Adrenal gland (tissue), 5 donors: ENCODE data around the gene NUDT22.

Source experiments
- POLR2A ChIP-seq, 2 donors: fragments of 450-650 bp; IDR thresholded peaks; one replicate each; pipeline ENCODE4 v1.6.1; 2017; ENCODE audit warnings: antibody characterized with exemption in 2 of 2, mild to moderate bottlenecking in 2 of 2, moderate library complexity in 1 of 2
- TF ChIP-seq, protein P1 (sequence below), 6 experiments: fragments of 450-650 bp in 4 of 6; fragments of 200-600 bp in 2 of 6; sonication (generic) in 1 of 6; IDR thresholded peaks; 1 replicate in 5 of 6; 2 replicates in 1 of 6; pipeline versions ENCODE4 v1.5.1 to v1.8.0; 2016 to 2021; ENCODE audit warnings: antibody characterized with exemption in 6 of 6, mild to moderate bottlenecking in 2 of 6, moderate library complexity in 1 of 6
- donor health status: DM: no; HTN: no; CAD: no.

DNA sequence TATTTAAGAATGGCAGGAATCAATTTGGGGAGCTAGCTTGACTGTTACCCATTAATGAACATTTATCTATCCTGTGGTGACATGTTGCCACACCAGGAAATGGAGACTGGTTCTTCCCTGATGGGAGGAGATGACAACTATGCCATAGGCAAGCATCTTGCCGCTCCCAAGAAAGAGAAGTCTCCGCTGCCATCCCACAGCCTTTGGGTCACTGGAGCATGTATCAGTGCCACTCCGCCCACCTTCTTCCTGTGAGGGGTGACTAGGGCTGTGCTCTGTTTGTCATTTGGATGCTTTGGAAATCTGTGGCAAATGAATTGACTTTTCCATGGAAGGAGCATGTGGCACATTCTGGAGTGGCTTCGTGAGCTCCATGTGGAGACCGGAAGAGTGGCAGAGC is 33.6 kb upstream of the NUDT22 start:
- TF ChIP-seq, protein P1, sequence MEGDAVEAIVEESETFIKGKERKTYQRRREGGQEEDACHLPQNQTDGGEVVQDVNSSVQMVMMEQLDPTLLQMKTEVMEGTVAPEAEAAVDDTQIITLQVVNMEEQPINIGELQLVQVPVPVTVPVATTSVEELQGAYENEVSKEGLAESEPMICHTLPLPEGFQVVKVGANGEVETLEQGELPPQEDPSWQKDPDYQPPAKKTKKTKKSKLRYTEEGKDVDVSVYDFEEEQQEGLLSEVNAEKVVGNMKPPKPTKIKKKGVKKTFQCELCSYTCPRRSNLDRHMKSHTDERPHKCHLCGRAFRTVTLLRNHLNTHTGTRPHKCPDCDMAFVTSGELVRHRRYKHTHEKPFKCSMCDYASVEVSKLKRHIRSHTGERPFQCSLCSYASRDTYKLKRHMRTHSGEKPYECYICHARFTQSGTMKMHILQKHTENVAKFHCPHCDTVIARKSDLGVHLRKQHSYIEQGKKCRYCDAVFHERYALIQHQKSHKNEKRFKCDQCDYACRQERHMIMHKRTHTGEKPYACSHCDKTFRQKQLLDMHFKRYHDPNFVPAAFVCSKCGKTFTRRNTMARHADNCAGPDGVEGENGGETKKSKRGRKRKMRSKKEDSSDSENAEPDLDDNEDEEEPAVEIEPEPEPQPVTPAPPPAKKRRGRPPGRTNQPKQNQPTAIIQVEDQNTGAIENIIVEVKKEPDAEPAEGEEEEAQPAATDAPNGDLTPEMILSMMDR (IDR thresholded peaks at IDR 0.05): no peak
- TF ChIP-seq POLR2A (IDR thresholded peaks at IDR 0.05): no peak
